GM18870 (cell line): Measurements from ENCODE around the gene UBASH3A.

ENCODE experiments used
- ATAC-seq: cut with Tn5 transposase; IDR thresholded peaks from one replicate; pipeline ENCODE4 v1.9.1; 2021; ENCODE audit warnings: moderate library complexity; ENCODE audit not compliant: unreplicated experiment

The UBASH3A gene

DNA sequence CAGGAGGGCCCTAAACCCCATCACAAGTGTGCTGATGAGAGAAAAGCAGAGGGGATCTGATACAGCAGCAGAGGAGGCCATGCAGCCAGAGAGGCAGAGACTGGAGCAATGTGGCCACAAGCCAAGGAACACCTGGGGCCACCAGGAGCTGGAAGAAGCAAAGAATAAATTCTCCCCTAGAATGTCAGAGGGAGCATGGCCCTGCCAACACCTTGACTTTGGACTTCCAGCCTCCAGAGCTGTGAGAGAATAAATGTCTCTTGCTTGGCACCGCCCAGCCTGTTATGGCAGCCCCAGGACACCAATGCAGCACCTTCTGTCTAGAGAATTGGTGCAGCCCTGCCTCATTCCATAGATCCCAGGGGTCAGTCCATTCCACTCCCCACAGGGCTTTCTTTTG lies 25.3 kb downstream of the UBASH3A start:
- no peak for ATAC-seq

DNA sequence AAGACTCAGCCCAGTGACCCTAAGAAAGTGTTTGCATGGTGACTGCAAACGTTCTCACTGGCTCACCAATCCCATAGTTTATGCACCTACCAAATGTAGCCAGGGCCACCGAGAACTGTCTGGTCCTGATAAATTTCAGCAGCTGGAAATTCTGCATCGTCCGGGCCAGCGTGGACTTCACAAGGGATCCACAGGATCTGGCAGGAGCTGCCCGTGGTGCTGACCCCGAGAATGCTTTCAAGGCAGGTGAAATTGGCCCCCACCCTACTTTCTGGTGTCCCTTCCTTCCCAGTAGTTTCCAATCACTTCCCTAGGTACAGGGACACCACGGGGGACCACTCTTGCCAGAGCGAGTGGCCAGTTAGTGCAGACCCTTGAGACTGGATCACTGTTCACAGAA lies 26.2 kb downstream of the UBASH3A start:
- ATAC-seq = no peak

DNA sequence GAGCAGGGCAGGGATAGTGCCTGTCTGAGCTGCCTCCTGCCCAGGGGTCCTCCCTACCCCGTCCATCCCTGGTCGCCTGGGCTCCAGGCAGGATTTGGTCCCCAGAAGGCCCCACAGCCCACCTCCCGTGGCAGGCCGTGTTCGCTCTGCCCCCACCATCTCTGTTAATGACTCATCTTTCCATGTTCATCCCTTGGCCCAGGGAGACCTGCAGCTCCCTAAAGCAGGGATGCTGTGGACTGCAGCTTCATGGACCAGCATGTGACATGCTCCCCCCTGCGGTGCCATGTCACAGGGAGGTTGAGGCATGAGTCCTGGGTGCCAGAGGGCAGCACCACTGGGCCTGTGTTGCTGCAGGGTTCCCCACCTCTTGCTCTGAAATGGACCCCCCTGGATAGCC lies 26.8 kb downstream of the UBASH3A start:
- ATAC-seq = no peak

DNA sequence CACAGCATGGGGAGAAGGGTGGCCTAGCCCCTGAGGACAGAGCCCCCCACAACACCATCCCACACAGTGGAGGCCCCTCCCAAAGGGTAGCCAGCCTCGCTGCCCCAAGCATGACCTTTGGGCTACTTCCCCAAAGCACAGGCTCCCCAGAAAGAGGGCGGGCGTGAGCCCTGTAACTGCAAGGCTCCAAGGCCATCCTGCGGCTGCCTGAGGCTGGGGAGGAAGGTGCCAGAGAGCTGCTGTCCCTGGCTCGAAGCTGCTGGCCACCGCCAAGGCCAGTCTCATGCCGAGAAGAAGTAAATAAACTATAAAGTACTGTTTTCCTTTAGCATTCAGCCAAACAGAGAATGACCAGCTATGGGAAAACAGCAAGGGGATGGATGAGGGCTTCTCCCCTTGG lies 27.5 kb downstream of the UBASH3A start:
- no peak for ATAC-seq

DNA sequence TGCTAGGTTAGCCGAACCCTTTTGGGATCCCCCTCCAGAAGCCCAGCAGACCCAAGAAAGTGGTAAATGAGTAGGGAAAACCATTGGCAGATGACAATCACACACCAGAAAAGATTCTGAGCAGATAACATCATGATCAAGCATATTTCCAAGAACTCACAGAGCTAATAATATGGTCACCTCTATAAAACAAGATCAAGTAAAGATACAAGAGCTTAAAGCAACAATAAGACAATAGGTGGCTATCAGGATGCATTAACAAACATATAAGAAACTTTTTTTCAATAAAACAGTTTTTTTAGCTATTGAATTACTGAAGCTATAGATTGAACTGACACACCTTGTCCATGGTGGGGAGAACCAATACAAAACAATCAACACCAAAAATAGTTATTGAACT lies 29.0 kb downstream of the UBASH3A start:
- ATAC-seq = no peak

DNA sequence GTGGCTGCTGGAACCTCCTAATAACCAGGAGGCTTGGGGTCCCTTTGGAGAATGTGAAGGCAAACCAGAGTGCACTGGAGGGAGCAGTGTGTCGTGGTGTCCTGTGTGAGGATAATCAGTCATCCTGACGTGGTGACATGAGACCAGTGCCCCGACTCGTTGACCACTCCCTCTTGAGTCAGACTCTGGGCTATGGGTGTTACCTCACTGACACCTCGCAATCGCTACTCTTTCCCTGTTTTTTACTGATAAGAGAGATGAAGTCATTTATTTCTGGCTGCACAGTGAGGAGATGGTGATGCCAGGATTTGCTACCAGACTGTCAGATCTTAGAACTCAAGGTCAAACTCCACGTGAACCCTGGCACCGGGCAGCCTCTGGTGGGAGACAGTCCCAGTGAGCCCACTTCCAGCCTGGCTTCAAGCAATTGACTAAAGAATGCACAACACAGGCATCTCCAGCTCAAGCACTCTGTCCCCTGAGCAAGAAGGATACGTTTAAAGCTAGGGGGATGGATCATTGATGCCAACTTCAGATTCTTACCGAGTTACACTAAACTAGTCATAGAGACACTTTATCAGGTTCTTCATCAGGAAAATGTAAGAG lies 30.3 kb downstream of the UBASH3A start:
- no peak for ATAC-seq

DNA sequence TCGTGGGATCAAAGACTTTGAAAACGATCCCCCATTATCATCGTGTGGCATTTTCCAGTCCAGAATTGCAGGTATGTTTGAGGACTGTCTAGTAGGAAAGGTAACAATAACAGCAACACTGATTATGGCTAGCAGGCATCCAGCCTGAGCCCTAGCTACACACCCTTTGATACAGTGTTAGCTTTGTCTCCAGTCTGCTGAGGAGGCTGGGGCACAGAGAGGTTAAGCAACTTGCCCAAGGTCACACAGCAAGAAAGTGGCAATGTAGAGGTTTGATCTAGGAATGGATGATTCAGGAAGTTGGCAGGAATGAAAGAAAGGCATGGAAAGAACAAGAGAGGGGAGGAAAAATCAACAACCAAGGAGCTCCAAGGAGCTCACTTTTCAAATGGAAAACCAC lies 31.2 kb downstream of the UBASH3A start:
- ATAC-seq = no peak

DNA sequence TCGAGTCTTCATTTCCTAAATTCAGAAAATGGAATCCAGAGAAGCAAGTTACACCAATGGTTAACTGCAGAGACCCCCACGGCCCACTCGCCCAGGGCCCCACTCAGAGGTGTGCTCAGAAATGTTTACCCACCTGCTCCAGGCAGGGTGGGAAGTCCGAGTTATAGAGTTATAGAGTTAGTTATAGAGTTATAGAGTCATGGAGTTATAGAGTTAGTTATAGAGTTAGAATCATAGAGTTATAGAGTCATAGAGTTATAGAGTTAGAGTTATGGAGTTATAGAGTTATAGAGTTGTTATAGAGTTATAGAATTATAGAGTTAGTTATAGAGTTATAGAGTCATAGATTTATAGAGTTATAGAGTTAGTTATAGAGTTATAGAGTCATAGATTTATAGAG lies 31.7 kb downstream of the UBASH3A start:
- no peak for ATAC-seq

DNA sequence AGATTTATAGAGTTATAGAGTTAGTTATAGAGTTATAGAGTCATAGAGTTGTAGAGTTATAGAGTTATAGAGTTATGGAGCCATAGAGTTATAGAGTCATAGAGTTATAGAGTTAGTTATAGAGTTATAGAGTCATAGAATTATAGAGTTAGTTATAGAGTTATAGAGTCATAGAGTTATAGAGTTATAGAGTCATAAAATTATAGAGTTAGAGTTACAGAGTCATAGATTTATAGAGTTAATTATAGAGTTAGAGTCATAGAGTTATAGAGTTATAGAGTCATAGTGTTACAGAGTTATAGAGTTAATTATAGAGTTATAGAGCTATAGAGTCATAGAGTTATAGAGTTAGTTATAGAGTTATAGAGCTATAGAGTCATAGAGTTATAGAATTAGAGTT lies 32.1 kb downstream of the UBASH3A start:
- ATAC-seq = no peak

DNA sequence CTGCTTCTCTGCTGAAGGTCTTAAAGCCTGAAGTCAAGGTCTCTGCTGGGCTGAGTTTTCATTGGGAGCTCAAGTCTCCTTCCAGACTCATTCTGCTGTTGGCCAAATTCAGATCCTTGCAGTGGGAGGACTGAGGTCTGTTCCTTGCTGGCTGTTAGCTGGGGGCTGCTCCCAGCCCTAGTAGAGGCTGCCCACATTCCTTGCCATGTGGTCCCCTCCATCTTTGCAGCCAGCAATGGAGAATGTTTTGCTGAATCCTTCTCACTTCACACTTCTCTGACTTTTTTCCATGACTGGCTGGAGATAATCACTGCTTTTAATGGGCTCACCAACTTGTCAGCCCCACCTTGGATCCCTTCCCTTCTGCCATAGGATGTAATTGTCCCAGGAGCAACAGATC lies 33.2 kb downstream of the UBASH3A start:
- no peak for ATAC-seq

DNA sequence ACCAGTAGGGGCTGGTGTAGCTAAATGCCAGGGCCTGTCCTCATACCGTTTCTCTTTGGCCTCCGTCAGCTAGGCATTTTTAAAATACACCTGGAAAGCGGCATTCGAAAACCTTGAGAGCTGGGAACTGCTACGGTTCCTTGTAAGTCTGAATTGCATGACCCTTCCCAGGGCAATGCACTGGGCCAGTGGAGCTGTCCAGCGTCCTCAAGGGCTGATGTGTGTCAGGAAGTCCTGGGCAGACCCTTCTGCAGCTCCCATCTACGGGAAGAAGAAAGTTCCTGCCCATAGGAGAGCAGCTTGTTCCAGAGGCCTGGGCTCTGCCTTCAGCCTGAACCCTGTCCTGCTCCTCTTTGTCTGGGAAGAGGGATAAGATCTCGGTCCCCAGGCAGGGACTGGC lies 34.1 kb downstream of the UBASH3A start:
- no peak for ATAC-seq

DNA sequence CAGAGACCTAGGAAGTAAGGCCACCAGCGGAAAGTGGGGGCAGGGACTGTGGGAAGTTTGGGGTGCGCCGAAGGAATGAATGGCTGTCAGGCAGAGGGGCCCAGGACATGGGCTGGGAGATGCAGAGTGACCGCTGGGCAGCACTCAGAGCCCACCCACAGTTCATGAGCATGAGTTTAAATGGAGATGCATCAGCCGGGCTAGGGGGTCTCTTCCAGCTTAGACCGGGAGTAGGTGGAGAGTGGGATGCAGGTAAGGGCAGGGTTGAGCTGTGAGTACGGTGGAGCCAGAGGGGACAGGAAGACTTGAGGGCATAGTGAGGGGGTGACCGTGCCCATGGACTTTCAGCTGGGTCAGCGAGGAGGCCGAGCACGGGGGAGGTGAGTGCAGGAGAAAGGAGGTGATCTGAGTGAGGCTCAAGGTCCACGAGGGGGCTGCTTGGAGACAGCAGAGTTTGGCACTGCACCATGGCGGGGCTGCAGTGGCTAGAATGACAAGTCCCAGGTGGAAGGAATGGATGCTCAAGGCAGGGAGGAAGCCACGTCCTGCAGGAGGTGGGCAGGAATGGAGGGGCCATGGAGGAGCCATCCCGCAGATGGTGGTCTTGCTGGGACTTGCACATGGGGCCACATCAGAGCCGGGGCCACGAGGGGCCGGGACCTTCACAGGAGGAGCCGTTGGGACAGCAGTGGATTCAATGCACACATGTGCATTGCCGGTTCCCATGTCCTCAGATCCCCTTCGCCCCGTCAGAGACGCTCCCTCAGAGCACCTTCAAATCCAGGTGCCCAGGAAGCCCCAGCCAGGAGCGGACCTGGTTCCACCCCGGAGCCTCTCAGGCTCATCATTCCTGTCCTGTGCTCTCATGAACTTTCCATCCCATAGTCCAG lies 34.9 kb downstream of the UBASH3A start:
- ATAC-seq = no peak

DNA sequence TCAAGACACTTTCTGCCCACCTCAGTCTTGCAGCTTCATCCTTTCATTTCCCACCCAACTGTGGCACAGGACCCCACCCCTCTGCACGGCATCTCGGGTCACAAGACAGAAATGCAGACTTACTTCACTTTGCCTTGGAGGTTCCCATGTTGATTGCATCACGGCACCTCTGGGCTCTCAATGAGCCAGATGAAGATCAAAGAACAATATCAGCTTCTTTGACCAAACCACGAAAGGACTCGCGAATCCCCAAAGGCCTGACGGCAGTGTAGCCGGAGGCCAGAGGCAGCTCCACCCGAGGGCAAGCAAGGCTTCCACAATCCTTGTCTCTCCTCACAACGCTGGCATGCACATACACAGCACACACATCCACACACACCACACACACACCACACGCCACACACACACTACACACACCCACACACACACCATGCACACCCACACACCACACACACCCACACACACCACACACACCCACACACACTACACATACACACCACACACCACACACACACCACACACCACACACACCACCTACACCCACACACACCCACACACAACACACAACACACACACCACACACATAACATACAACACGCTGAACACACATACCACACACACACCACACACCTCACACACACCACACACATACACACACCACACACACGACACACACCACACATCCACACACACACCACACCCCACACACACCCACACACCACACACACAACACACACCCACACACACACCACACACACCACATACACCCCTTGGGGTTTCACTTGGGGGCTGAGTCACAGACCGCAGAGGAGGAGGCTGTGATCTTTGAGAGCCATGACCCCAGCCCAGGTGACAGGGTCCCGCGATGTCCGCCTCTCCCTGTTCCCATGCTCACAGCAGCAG lies 35.8 kb downstream of the UBASH3A start:
- ATAC-seq = no peak

DNA sequence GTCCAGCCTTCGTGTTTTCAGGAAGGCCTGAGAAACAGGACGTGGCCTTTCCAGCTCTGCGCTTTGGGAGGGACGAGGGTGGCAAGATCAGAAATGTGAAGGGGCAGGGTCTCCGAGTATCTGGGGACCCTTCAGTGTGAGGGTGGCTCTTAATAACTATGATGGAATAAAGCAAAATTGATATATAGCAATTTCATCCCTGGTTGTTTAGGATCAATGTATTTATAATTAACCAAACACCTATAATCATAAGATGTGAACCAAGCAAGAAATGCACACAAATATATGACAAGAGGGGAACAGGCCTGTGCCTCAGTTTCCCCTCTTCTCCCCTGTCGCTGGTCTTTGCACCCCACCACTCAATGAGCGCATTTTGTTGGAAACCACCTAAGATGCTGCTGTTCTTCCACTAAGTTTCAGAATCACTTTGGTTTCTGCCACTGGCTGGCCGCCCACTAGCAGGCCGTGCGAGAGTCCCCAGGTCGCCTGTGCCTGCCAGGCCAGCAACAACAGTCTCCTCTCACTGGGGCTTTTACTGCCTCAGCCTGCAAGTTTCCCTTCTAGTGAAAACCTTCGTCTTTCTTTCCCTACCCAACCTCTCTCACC lies 36.6 kb downstream of the UBASH3A start:
- ATAC-seq = no peak

DNA sequence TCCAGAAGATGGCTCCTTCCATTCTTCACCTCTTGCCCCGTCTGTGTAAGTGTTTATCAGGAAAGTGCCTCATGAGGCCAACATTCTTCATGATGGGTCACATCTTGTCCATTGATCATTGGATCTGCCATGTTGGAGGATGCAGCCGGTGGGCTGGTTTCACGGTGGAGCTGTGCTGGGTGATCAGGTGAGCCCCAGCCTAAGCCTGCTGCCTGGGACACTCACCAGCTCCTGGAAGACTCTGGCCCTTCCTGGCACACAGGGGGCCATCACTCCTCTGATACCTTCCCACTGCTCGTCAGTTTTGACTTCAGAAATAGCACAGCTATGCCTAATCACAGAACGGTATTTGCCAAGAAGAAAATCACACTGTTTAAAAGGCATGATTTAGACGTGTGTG lies 38.3 kb downstream of the UBASH3A start:
- no peak for ATAC-seq

DNA sequence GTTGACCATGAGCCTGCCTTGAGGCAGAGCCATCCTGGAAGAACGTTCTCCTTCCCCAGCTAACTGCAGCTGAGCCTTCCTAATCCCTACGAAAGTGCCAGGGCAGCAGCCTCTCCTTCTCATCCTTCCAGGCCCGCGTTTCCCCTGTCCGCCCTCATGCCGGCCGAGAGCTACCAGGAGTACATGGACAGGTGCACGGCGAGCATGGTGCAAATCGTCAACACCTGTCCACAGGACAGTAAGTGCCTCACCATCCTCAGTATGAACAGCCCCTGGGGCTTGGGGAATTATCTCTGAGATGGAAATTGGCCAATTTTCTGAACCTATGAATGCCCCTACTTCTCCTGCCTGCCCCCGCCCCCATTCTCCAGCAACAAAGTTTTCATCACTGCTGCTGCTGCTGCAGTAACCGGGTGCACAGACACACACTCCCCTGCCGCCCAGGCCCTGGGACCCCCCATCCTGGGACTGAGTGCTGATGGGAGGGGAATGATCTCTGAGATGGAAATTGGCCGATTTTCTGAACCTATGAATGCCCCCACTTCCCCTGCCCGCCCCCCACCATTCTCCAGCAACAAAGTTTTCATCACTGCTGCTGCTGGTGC lies 39.6 kb downstream of the UBASH3A start:
- no peak for ATAC-seq

DNA sequence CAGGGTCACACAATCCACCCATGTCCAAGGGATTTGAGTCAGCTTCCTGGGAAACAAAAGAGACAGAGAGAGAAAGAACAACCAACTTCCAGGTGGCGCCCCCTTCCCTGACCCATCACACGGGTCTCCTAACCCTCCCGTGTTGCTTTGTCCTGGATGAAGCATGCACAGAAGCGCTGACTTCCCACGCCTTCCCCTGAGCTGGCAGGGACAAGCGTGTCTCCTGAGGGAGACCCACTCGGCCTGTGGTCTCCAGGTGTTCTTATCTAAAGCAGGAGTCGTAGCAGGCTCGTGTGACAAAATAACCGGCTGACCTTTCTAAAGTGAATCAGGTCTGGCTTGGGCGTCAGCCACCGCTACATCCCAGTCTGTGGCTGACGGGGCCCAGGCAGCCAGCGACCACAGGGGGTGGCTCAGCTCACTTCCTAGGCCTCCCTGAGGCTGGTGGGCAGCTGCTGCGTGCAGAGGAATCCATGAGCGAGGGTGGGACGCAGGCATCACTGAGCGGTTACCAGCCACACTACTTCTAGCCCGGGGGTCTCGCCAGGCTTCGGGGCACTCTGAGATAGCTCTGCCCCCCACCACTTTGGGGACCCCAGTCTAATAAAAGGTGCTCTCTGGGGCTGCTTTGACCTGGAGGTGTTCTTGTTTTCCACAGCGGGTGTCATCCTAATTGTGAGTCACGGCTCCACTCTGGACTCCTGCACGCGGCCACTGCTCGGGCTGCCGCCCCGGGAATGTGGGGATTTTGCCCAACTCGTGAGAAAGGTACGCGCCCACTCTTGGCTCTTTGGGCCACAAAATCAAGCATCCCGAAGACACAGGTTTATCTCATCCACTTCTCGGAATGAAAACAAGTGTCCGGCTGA lies 40.4 kb downstream of the UBASH3A start:
- ATAC-seq = no peak

DNA sequence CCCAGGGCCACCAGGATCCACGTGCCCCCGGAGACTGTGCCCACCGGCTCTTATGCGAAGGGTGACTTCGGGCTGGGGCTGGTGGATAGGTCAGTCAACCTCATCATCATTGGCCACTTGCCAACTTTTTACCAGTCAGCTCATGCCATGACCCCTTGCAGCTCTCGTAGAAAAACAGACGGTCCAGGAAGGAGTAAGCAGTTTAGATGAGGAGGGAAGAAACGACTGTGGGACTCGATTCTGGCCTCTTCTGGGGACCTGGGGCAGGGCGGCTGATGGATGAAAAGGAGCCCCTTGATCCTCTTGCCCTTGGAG lies 41.0 kb downstream of the UBASH3A start:
- no peak for ATAC-seq

DNA sequence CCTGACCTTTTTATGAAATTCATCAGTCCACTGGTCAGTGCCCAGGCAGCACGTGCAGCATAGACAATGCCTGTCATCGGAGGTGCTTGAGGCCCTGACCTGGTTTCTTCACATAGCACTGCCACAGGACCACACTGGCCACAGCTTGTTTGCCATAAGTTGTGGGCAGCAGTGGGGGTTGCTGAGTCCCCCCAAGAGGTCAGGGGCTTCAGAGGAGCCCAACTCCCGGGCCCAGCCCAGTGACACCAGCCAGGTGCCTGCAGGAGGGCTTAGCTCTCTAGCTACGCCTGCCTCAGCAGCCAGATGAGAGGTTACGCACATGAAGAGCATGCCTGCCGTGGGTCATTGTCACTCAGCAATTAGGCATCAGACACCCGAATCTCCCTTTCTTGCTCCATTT lies 41.6 kb downstream of the UBASH3A start:
- no peak for ATAC-seq

DNA sequence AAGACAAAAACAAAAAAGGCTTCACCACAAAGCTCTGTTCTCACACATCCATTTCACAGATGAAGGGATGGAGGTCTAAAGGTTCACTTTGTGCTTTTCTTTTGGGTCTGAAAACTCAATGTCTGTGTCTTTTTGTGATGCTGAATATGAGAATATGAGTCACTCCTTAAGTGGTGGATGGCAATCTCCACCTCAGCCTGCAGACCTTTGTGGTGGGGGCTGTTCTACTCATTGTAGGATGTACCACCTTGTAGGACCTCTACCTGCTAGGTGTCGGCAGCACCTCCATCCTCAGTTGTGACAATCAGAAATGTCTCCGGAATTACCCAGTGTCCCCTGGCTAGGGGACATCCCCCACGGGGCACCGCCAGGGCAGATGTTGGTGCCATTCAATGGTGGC lies 42.8 kb downstream of the UBASH3A start:
- ATAC-seq = no peak
